GM15510 (cell line): ENCODE results near the gene COL2A1.

Experiments used
- POLR2A ChIP-seq: IDR thresholded peaks from 3 replicates; pipeline ENCODE4 v1.6.1; 2011; ENCODE audit warnings: borderline replicate concordance; ENCODE audit not compliant: insufficient read length; ENCODE audit errors: extremely low read depth

The COL2A1 gene

GRCh38 chr12:48004053-48004941, at the start of gene COL2A1:
Gene COL2A1 (minus strand): TSS chr12:48004476. CDS start chr12:48004321, 155 bp downstream.
- no peak for TF ChIP-seq POLR2A

DNA sequence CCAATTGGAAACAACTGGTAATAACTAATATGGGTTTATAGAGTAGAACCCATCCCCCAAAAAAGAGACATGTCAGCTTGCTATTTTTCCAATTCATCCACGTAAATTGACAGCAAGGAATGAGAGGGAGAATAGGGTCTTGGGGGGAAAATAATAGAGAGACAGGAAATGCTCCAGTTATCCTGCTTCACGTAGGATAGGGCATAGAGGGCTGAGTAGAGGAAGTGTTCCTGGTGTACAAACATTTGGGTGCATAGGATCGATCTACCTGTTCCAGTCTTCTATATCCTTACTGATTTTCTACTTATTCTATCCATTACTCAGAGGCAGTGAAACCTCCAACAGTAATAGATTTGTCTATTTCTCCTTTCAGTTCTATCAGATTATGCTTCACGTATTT, 49.6 kb upstream of the COL2A1 start:
- TF ChIP-seq POLR2A, result no peak

DNA sequence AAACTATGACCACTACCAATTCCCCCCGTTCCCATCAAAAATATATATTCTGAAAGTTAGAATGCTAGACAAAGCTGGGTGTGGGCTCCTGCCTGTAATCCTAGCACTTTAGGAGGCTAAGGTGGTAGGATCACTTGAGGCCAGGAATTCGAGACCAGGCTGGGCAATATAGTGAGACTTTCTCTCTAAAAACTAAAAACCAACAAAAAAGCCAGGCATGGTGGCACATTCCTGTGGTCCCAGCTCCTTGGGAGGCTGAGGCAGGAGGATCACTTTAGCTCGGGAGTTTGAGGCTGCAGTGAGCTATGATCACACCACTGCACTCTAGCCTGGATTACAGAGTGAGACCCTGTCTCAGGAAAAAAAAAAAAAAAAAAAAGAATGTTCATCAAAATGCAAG, 48.8 kb upstream of the COL2A1 start:
- no peak for TF ChIP-seq POLR2A

- TF ChIP-seq POLR2A, result no peak
These were observed 47.4 kb upstream of the COL2A1 start for GRCh38 chr12:48051681-48052080.

- no peak for TF ChIP-seq POLR2A
These were observed 45.9 kb upstream of the COL2A1 start for GRCh38 chr12:48050174-48050573.

GRCh38 chr12:48045965-48046518, 41.8 kb upstream of the COL2A1 start:
- no peak for TF ChIP-seq POLR2A

DNA sequence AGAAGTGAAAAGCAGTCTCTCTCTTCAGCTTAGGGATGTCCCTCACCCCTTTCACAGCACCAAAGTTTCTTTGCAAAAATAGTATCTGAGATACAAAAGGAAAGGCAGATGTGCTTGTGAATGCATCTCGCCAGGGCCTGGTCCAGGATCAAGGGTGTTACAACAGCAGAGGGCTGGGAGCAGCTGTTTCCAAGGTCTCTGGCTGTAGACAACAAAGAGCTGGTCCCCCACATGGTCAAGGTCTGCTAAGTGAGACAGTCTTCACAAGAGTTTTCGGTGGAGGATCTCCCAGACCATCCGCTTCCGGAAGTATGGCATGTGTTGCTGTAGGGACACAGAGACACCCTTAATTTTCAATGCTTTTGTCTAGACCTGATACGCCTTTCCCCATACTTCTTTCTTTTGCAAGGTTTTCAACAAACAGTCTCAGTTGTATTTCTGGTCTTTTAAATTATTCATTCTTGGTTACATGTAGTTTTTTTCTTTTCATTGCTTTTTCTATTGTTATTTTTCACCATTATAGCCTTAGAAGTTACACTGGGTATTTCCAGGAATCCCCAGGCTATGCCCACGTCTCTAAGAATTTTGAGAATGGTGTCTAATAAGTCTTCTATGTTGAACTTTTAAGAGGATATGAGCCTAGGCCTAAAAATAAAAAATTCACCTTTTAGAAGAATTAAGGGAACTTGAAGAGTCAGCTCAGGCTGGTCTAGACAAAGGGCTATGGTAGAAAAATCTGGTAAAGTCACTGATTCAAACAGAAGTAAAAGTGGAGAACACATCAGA, 41.0 kb upstream of the COL2A1 start:
- no peak for TF ChIP-seq POLR2A

DNA sequence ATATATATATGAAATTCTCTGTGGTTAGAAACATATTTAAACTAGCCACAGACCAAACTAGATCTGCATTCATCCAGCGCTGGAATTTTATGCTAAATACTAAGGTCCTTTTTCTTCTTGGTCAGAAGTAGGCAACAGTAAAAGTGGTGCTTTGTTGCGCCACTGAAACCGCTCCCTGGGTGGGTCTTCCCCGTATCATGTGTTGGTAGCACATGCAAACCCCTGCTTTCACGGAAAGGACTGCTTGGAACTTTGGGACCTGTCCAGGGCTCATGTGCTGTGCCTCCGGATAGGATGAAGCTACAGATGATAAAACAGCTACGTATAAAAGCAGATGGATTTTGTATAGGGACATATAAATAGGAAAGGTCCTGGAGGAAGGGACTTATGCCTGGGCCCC, 40.1 kb upstream of the COL2A1 start:
- no peak for TF ChIP-seq POLR2A

DNA sequence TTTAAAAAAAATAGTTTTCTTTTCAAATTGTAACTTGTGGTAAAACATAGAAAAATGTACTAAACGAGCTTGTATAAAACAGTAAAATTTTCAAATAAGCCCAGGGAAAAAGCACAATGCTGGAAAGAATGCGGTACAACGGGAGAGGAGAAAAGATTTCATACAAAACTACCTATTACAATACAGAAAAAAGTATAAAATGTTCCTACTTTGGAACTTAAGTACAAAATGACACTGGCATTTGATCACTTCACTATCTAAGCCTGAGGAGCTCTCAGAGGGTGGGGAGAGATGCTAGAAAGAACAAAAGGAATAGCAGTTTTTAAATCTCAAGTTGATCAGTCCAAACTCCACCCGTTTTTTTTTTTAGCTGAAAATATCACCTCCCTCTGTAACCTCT, 39.5 kb upstream of the COL2A1 start:
- no peak for TF ChIP-seq POLR2A

DNA sequence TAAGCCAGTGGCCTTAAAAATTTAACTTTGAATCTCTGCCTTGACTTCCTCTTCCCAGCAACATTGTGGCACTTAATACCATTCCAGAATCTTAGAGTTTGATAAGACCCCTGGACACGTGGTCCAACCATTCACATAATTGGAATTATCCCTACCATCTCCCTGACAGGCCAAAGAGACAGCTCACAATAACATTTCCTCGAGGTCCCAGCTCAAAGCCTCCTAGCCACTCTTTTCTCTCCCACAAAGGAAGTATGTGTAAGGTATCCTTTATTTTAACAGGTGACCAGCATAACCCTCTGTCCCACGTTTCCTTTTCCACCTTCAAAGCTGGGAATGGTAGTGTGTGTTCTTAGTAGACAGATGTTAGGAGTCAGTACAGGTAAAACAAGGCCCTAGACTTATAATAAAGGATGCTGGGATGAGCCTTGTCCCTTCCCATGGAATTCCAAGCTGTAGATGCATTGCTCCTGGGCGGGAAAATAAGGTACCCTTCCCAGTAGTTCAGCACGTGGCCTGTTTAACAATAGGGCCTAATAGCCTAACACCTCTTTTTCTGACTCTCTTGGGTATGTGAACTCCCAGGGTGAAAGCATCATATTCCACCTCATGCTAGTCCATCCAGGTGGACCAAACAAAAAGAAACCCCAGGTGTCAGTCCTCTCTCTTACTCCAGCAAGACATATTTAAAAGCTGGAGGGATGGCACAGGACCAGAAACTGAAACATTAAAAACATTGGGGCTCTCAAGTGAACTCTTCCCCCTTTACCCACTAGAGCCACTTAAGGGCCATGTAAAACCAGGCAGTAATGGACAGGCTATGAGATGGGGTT, 37.5 kb upstream of the COL2A1 start:
- no peak for TF ChIP-seq POLR2A

- no peak for TF ChIP-seq POLR2A
These were observed 36.1 kb upstream of the COL2A1 start for GRCh38 chr12:48040354-48040753.

- TF ChIP-seq POLR2A, result no peak
These were observed 34.9 kb upstream of the COL2A1 start for GRCh38 chr12:48039151-48039550.

DNA sequence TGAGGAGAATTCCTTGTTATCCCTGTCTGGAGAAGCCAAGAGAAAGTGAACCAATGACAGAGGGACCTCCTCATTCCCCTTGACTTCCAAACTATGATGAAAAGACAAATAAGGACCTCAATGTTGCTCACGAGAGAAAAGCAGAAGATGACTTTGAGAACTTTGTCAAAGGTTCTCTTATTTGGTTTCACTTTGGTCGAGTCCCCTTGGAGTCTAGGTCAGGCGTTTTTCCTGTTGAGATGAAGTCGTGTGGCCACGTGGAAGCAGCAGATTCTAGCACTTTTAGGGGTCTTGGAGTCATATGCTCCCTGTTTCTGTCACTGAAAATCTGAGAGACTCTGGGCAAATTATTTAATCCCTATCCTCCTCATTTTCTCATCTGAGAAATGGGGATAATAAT, 33.8 kb upstream of the COL2A1 start:
- TF ChIP-seq POLR2A, result no peak

- no peak for TF ChIP-seq POLR2A
These were observed 33.1 kb upstream of the COL2A1 start for GRCh38 chr12:48037267-48037915.
